ENCODE results near the gene EEIG2.

The EEIG2 gene

DNA sequence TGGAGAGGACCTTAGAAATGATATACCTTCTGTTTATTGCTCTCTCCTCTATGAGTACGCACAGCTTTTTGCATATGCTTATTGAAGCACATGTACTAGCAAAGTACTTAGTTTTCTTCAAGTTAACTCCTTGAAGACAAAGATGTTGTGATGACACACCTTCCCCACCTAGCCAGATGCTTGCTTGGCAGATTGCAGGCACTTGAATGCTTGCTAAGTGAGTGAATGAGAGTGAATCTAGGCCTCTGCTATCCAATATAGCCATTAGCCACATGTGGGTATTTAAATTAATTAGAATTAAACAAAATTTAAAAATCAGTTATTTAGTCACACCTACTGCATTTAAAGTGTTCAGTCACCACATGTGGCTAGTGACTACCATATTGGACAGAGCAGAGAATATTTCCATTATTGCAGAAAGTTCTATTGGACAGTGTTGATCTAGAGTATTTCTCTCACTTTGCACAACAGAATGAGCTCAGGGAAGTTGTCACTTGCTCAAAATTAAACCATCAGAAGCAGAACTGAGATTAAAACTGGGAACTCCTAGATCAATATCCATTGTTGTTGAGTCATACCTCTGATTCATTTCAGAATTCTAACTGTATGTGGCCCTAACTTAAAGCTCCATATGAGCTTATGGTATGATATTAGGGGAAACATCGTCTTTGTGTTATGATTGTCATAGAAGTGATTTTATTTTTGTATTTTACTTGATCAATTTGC lies 8.6 kb upstream of the EEIG2 start:
- no peak for DNase-seq

DNA sequence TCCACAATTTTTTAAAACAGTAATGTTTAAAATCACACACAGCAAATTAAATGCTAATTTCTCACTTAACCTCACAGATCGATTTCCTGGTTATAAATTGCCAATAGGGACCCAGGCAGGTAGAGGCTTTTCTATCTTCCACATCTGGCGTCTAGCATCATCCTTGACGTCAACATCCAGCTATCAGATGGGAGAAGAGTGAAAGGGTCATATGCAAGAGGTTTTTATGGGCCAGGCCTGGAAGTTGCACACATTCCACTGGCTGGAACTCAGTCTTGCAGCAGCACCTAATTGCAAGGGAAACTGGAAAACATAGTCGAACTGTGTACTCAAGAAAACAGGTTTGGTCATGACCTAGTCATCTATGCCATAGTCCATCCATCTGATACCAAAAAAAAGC lies 6.0 kb upstream of the EEIG2 start:
- DNase-seq: no peak

DNA sequence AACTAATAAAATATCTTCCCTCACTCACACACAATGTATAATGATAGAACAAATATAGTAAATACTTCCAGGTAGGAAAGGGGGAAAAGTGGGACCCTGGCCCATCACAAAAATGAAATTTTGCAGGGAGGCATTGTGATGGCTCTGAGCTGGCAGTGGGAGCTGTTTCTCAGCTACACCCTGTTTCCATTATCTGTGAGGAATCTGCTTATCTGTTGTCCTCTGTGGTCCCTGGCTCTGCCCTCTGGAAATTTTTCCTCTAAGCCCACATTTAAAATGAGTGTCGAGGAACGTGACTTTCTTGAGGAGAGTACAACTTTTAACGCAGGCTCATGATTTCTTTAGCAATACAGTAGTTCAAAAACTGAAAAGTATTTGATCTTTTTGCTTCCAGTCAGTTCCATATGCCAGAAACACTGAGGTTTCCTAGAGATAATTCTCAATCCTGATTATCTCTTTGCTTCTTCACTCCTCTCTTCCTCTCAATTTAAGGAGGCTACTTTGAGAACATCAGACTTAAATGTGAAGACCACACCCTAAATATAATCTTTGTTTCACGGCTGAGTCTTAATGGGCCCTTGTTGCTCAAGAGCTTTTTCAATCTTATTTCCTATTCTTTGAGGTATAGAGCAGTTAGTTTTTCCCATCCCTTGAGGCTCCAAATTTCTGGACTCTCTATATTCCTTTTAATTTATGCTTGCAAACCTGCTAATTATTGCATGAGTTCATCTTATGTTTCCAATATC lies 5.0 kb upstream of the EEIG2 start:
- no peak for DNase-seq

DNA sequence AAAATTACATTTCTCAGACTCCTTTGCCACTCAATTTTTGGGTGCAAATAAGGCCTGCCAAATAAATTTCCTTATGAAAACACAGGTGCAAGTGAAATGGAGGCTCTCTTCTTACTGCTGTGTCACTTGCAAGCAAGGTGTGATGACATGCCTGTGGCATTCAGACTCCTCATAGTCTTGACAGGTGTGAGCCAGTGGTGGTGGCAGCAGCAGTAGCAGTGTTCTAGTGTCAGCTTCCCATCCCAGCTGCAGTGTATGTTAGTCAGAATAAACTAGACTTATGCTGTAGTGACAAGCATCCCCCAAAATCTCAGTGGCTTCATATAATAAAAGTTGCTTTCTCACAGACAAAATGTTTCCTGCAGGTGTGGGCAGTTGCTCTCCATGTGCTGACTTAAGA lies 3.8 kb upstream of the EEIG2 start:
- DNase-seq: no peak

DNA sequence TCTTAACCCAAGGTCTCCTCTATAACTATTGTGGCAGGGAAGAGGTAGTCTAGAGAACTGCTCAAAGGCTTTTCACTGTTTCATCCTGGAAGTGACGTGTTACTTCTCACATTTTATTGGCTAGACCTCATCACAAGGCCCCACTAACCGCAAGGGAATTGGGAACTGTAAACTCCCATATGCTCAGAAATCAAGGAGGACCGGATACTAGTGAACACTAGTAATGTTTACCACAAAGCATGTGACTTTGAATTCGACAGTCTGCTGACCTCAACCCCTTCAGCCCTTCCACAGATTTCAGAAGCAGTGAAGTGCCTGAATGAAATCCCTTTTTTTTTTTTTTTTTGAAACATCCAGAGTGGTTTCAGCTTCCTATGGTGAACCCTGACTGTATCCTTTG lies 3.4 kb upstream of the EEIG2 start:
- no peak for DNase-seq

DNA sequence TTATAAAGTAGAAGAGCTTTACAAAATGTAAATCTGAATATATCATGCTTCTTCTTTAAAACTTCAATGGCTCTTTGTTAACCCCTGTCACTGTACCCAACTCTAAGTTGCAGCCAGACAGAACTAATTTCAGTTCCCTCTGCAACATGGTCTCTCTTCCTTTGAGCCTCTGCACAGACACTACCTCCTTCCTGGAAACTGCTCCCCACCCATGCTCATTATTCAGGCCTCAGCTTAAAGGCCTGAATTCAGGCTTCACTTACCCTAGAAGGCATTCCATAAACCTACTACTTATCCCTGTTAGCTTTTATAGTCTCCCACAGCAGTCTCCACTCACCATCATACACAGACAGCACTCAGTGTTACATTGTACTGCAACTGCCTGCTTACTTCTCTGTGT lies 2.6 kb upstream of the EEIG2 start:
- no peak for DNase-seq

DNA sequence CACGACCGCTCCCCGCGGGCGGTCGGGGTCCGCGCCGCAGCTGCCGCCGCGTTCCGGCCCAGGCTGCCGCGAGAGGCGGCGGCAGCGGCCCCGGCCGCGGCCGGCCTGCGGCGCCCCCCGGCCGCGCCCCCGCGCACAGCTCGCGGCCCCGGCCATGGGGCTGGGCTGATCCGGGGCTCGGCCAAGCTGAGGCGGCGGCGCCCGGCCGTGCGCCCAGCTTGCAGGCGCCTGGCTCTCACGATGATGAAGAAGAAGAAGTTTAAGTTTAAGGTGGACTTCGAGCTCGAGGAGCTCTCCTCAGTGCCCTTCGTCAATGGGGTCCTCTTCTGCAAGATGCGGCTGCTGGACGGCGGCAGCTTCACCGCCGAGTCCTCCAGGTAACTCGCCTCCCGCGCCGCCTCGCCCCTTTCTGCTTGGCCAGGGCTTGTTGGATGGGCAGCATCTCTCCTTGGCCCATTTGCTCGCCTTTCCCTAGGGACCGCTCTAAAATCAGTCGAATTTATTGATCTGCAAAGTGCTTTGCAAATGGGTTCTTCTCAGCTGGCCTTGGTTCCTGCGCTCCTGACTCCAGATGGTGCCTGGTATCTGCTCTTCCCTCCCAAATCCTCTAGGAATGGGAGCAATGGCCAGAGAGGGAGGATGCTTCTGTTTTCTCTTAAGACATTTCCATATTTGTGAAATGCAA lies 431 bp downstream of the EEIG2 start:
- DNase-seq: peak; percentile 68

DNA sequence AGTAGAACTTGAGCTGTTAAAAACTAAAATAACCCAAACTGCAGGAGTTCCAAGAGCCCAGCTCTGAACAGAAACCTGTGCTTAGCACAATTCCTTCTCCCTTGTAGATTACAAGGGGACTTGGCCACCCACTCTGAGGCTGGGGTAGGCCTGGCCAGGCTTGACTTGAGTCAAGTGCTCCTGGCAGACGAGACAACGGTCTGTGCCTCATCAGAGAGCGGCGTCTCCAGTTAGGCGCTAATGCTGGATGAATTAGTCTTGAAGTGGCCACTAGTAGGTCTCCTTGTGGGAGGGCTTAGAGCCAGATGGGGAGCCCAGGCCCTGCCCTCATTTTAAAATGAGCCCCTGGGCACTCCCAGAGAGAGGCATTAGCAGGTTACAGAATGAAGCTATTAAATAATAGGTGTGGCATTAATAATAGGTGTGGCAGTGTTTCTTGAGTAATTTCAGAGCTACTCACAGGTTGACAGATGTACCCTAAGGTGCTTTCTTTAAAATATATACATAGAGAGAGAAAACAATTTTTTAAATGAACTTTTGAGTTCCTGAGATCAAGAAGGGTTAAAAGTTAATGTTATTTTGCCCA lies 1.1 kb downstream of the EEIG2 start:
- DNase-seq: peak; percentile 68

DNA sequence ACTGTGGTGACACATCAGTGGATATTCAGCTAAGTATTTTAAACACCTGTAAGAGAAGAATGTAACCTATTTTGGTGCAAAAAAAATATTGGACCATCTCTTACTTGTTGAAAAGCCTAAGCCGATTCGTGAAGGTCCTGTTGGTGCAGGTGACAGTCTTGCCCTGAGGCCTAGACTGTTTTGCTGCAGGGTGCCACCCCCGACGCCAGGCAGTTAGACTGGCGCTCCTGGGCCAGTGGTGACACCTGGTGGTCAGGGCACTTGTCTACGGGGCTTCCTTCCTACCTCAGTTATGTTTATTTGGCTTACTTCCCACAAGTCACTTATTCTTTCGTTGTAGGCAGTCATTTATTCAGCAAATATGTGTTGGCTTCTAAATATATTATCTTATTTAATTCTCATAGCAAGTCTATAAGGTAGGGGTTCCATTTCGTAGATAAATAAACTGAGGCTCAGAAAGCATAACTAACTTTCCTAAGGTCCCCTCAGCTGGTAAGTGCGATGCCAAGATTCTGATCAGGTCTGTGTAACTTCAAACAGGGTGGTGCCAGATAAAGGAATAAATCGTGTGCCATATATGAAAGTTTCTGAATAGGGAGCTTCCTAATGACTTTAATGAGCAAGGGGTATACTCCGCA lies 1.9 kb downstream of the EEIG2 start:
- DNase-seq: peak; percentile 71

DNA sequence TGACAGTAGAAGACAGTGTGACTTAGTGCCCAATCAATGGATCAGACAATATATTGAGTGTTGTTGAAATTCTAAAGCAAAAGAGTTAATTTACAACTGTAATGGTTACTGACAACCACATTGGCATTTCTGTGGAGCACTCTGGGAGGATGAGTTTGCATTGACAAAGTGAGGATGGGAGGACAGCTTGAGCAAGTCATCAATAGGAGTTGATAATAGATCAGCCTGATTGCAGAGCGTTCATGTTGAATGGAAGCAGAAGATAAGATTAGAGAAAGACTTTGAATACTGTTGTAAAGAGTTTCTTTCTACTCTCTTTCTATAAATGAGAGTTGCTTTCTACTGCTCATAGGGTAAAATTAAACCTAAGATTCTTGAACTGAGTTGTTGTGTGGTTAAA lies 3.9 kb downstream of the EEIG2 start:
- no peak for DNase-seq

DNA sequence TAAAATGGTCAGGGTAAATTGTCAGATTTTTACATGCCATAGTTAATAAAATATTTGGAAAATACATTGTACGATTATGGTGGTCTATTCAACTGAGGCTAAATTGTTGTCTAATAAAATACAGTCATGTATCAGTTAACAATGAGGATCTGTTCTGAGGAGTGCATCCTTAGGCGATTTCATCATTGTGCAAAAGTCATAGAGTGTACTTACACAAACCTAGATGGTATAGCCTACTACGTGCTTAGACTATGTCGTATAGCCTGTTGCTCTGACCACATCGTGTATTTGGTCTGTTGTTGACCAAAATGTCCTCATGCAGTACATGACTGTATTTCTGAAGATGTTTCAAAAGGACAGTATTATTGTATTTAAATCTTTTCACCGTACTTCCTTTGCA lies 5.2 kb downstream of the EEIG2 start:
- DNase-seq: no peak

DNA sequence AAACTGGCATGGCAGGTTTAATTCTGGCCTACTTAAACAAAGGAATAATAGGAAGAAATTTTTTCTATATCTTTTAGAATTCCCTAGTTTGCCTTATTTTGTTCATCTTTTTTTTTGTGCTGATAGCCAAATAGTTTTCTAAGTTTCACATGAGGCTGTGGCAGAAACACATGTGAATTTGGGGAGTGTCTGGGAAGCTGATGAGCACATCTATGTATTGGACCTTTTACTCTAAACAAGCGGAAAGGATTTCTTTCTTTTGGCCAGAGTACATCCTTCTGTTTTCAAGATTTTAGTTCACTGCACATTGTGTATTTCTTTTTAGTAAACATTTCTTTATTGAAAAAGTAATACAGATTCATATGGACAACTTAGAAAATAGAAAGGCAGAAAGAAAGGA lies 5.6 kb downstream of the EEIG2 start:
- DNase-seq: no peak

DNA sequence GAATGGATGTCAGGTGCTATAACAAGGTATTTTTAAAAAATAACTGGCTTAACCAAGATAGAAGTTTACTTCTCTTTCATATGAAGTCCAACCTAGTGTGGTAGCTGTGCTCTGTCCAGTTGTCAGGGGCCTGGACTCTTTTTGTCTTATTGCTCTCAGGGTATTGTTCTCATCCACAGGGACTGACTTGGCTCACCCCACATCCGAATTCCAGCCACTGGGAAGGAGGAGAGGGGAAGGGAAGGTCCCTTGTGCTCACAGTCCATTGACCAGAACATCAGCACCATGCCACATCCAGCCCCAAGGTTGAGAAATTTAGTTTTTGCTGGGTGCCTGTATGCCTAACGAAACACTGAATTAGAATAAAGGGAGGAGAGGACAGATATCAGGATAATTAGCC lies 8.7 kb downstream of the EEIG2 start:
- no peak for DNase-seq

DNA sequence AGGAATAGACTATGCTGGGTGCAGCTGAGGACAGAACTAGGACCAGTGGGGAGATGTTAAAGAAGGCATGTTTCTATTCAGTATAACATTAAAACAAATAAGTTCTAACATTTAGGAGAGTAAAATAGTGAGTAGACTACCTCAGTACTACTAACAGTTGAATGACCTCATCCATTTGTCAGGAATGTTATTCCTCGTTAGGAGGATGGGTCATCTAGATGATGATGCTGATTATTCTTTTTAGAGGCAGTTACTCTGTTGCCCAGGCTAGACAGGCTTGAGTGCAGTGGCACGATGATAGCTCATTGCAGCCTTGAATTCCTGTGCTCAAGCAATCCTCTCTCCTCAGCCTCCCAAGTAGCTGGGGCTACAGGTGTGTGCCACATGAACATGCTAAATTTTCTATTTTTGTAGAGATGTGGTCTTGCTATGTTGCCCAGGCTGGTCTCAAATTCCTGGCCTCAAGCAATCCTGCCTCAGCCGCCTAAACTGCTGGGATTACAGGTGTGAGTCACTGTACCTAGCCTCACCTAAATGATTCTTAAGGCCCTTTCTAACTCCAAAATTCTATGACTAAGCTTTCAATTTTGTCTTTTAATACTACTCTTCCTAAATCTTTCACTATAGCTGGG lies 9.3 kb downstream of the EEIG2 start:
- no peak for DNase-seq

DNA sequence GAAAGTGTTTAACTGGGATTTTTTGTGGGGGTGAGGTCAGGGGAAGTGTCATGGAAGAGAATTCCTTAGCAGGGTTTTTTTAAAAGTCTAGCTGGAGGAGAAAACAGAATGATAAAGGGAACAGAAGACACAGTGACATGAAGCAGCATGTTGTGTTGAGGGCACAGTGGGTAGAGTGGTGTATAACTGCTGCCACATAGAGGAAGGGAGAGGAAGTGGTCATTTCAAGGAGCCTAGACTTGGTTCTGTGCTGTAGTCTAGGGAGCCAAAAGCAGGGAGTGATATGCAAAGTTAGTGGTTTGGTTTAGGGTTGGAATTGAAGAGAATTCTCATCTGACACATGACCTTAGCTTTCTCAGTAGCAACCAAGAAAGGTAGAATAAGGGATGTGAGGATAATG lies 10.2 kb downstream of the EEIG2 start:
- DNase-seq: peak; percentile 40

DNA sequence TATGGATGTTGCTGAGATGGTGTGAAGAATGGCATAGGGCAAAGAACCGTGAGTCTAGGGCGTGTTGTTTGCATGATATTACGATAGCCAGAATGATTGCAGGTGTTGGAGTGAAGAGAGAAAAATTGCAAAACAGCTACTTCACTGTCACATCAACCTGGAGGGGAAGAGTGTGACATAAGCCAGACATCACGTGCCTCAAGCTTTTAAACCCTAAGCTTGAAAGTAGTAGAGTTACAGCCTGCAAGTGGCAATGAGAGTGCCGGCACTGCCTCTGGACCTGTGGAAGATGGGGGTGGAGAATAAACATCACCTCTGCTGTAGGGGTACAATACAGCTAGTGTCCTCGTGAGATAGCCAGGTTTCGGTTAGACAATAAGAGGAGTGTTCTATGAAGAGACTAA lies 11.1 kb downstream of the EEIG2 start:
- peak; percentile 50 for DNase-seq

DNA sequence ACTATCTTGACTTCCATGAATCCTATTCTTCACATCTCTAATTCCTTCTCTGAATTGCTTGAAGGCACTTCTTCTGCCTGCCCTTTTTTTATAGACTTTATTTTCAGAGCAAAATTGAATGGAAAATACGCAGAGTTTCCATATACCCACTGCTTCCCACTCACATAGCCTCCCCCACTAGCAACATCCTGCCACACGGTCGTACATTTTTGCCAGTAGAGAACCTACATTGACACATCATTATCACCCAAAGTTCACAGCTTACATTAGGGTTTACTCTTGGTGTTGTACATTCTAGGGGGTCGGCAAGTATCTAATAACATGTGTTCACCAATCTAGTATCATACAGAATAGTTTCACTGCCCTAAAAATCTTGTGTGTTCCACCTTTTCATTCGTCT lies 12.3 kb downstream of the EEIG2 start:
- DNase-seq: no peak

DNA sequence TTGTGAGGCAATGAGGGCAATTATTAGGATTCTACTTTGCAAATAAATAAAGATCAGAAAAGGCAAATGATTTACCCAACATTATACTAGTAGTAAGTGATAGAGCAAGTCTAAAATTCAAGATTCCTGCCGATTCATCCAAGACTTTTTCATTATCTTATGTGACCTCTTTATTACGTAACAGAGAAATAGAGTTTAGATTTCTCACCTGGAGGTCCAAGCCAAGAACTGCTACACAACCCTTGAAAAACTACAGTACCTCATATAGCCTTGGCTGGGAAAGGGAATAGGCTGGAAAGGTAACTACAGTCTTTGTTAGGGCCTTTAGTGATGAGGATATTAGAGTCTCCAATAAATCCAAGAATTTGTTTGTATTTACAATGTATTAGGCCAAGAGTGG lies 13.3 kb downstream of the EEIG2 start:
- DNase-seq: no peak

DNA sequence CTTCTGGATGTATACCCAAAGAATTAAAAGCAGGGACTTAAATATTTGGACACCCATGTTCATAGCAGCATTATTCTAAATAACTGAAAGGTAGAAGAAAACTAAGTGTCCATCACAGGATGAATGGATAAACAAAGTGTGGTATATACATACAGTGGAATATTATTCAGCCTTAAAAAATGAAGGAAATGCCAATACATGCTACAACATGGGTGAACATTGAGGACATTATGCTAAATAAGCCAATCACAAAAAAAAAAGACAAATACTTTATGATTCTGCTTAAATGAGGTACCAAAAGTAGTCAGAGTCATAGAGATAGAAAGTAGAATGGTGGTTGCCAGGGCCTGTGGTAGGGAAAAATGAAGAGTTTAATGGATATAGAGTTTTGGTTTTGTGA lies 14.1 kb downstream of the EEIG2 start:
- DNase-seq: no peak

DNA sequence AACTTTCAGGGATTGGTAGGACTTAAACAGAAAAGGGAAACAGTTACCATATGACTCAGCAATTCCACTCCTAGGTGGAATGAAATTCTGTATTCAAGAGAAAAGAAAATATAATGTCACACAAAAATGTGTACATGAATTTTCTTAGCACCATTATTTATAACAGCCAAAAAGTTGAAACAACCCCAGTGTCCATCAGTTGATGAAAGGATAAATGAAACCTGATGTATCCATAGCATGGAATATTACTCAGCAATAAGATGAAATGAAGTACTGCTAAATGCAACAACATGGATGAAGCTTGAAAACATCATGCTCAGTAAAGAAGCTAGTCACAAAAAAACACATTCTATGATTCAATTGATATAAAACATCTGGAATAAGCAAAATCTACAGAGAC lies 15.5 kb downstream of the EEIG2 start:
- DNase-seq: no peak

DNA sequence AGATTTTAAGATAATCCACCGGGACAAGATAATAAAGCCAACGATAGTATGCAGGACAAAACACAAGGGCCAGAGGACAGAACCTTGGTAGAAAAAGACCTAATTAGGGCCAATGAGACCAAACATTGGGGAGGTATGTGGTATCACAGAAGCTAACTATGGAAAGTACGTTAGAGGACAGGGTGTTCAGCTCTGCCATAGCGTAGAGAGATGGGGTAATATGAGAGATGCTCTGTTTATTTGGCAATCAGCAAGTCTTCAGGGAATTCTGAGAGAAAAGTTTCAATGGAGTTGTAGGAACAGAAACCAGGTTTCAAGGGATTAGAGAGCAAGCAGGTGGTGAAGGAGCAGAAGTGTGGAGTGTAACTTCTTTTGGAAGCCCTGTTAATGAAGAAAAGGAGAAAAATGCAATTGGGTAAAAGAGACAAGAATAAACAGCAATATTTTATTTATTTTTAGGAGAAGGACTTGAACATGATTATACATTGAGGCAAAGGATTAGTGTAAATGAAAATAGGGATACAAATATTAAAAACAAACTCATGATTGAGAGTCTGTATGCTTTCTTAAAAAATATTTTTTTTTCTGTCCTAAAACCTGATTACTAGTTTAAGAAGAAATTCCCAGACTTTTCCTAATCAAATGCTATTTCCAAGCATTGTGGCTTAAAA lies 24.0 kb downstream of the EEIG2 start:
- DNase-seq: peak; percentile 48

DNA sequence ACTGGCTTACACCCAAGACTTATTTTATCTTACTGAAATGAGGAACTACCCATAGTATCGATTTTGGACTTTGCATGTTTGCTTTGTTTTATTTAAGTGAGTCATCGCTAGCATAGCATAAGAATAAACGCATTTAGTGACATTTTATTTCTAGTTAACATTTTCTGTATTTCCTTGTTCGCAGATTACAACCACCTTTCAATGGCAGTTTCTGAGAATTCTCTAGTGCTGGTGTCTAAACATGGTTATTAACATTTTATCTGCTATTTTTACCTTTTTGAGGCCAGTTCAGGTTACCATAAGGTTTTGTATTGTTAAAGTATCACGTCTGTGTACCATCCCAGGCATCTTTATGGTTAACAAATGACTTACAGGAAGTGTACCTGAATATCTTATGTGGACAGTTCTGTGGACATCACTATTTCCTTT lies 24.5 kb downstream of the EEIG2 start:
- no peak for DNase-seq

Data from NCI-H510A treated with DMSO at 0.1 percent for 48 hours (cell line).